ENCODE measurements around the gene STK38. TPM values are rescaled to one million over a fixed set of nuclear protein-coding genes. Genes with fewer than 3 reads are reported as not detected.

STK38 gene
- total and polyA plus RNA-seq, 2 of the 13 experiments (the other 11 are each of a cell fraction or from before 2014, with no cell fraction given), result 10.3 to 20.7 TPM

GRCh38 chr6:36546920-36547645 lies at the start of gene STK38 (continued):
- TF ChIP-seq RERE (CRISPR knock-in tag; IDR thresholded peaks at IDR 0.05; ENCODE audit: low read depth) (no peak), RFX1 (IDR thresholded peaks at IDR 0.05) (no peak), XRCC5 (optimal IDR thresholded peaks at IDR 0.05; ENCODE audit: low read length) (peak; percentile 53), MBNL3 (CRISPR knock-in tag; conservative IDR thresholded peaks at IDR 0.05) (no peak), ATF7-NPFF (CRISPR knock-in tag; IDR thresholded peaks at IDR 0.05; ENCODE audit: low read depth) (peak; percentile 32; the same call in 1 of the 2 replicates), ZNF350 (CRISPR knock-in tag; IDR thresholded peaks at IDR 0.05; ENCODE audit: borderline replicate concordance, low read depth) (peak; percentile 82), ZBTB20 (CRISPR knock-in tag; IDR thresholded peaks at IDR 0.05; ENCODE audit: borderline replicate concordance, low read depth) (peak; percentile 53; the same call in 1 of the 2 replicates), ZFP41 (CRISPR knock-in tag; IDR thresholded peaks at IDR 0.05; ENCODE audit: borderline replicate concordance) (0 out of 2 replicates have a peak, but pooled peaks have one; percentile 62), POLR2G (IDR thresholded peaks at IDR 0.05; ENCODE audit: low read depth, low read length) (peak; percentile 99), HNRNPK (IDR thresholded peaks at IDR 0.05; ENCODE audit: low read depth, low read length, poor library complexity, severe bottlenecking) (peak; percentile 84), HNF4G (IDR thresholded peaks at IDR 0.05; ENCODE audit: borderline replicate concordance, low read depth, low read length) (no peak), HNF4G (CRISPR knock-in tag; IDR thresholded peaks at IDR 0.05; ENCODE audit: borderline replicate concordance, low read depth) (peak; percentile 47; the same call in 1 of the 2 replicates), TEF (CRISPR knock-in tag; IDR thresholded peaks at IDR 0.05) (0 out of 2 replicates have a peak, but pooled peaks have one; percentile 42), ATF6 (CRISPR knock-in tag; conservative IDR thresholded peaks at IDR 0.05) (no peak; the same call in 1 of the 2 replicates), ZNF879 (CRISPR knock-in tag; IDR thresholded peaks at IDR 0.05) (no peak), HMGXB3 (CRISPR knock-in tag; IDR thresholded peaks at IDR 0.05; ENCODE audit: borderline replicate concordance) (peak; percentile 74)
